ENCODE data around the gene MTIF2. TPM values are rescaled to one million over a fixed set of nuclear protein-coding genes. Genes with fewer than 3 reads are reported as not detected.

MTIF2 gene
- total and polyA plus RNA-seq, 2 donors (not counting 3 experiments of a cell fraction or from before 2014, with no cell fraction given), result 9.3 to 26.9 TPM

- Histone ChIP-seq H3K4me1 (ENCODE audit: control insufficient read depth, extremely low read depth, insufficient read depth, low read length) (peaks cover 10% of the 10 kb centered on the region), H3K4me2 (ENCODE audit: insufficient read depth, low read length) (peak overlapping the region; percentile 92), H4K20me1 (replicated peaks; ENCODE audit: control insufficient read depth, extremely low read depth, insufficient read depth, low read length) (no peaks in the 10 kb centered on the region), H3K9ac (replicated peaks; ENCODE audit: extremely low read depth, insufficient read depth, low read length) (peak overlapping the region; percentile 63), H3K36me3 (ENCODE audit: control insufficient read depth in 2 of 2, extremely low read depth in 1 of 2, insufficient read depth in 2 of 2, low read length in 2 of 2) (no peaks in the 10 kb centered on the region), H3K27ac (ENCODE audit: insufficient read depth, low read depth, low read length) (peak overlapping the region; percentile 7), H3K27me3 (ENCODE audit: control insufficient read depth in 2 of 2, insufficient read depth in 2 of 2, low read length in 2 of 2) (no peaks in the 10 kb centered on the region), H3K9me3 (replicated peaks; ENCODE audit: control insufficient read depth, insufficient read depth, low read length) (no peaks in the 10 kb centered on the region), H3K79me2 (ENCODE audit: control insufficient read depth, insufficient read depth, low read length) (no peaks in the 10 kb centered on the region), H3K4me3 (replicated peaks in 1 of 3; ENCODE audit: insufficient read depth in 1 of 3, low read depth in 1 of 3, low read length in 3 of 3) (peak overlapping the region; percentile 13 to 78 (median 58)), H2AFZ (ENCODE audit: low read depth, low read length) (peak overlapping the region; percentile 92), H3K9me1 (replicated peaks; ENCODE audit: control insufficient read depth, extremely low read depth, insufficient read depth, low read length) (no peaks in the 10 kb centered on the region)
- DNase-seq (ENCODE audit: low read depth, low spot score) (peak; percentile 37), FAIRE-seq (peak; percentile 66)
- CTCF ChIA-PET, result interaction anchor here (1.3 to 1.4 kb wide), 2 partner anchors 16 to 162 kb away, joined by 4 to 6 read pairs; no protein-coding TSS in a partner anchor
- intact Hi-C loops (cut with micrococcal nuclease), result loop anchor here (1.0 to 5.0 kb wide), 4 partner anchors 13 to 243 kb away; partner anchors contain the start of genes CLHC1 and RPS27A
- POLR2A ChIA-PET, result interaction anchor here (0.7 kb wide), 1 partner anchor 132 kb away, joined by 6 read pairs; no protein-coding TSS in a partner anchor
- TF ChIP-seq MAX (IDR thresholded peaks at IDR 0.05; ENCODE audit: insufficient read depth, insufficient read length), result no peak
- TF ChIP-seq JUN (IDR thresholded peaks at IDR 0.05; ENCODE audit: borderline replicate concordance, insufficient read depth, insufficient read length, low read depth), result no peak
- no peak for TF ChIP-seq EZH2 (IDR thresholded peaks at IDR 0.05; ENCODE audit: borderline replicate concordance, low read depth, low read length, severe bottlenecking)
- TF ChIP-seq POLR2A (IDR thresholded peaks at IDR 0.05; ENCODE audit: low read depth, low read length), result no peak
- TF ChIP-seq CTCF (IDR thresholded peaks at IDR 0.05; ENCODE audit: extremely low read depth in 1 of 2, insufficient read depth in 1 of 2, low read depth in 1 of 2, low read length in 2 of 2), result no peak
- no peak for TF ChIP-seq MYC (IDR thresholded peaks at IDR 0.05; ENCODE audit: low read depth, low read length)
- TF ChIP-seq GATA2 (IDR thresholded peaks at IDR 0.05; ENCODE audit: insufficient read depth, insufficient read length, low read depth, low read length), result no peak
- TF ChIP-seq FOS (IDR thresholded peaks at IDR 0.05; ENCODE audit: borderline replicate concordance, insufficient read depth, low read length), result no peak
- no peak for TF ChIP-seq POLR2AphosphoS5 (IDR thresholded peaks at IDR 0.05; ENCODE audit: insufficient read depth, low read depth, low read length)
- BruUV-seq (replicated peaks), result TSS peak; percentile 78
- dilution Hi-C loops (cut with MboI; ENCODE audit: extremely low pct_ligation_motif_present, low sequenced_read_pairs), result no loop called here
Measured at GRCh38 chr2:55269645-55269990, 587 bp upstream of the MTIF2 start.
